ENCODE results near the gene VWA5B1.

Gene VWA5B1

GRCh38 chr1:20290624-20291597 lies at the start of gene VWA5B1:
TSS of gene VWA5B1 (plus strand) at chr1:20290875. CDS start at chr1:20310602, 19,727 bp downstream.
- TF ChIP-seq CTCF (IDR thresholded peaks at IDR 0.05; ENCODE audit: extremely low read depth, insufficient read depth, missing control alignments) = no peak
- no peak for DNase-seq (ENCODE audit: low spot score)
- in situ Hi-C loops (cut with MboI; ENCODE audit: low pct_unique_long_range_greater_than_20kb, low sequenced_read_pairs, unreplicated experiment) = no loop called here

- TF ChIP-seq CTCF (IDR thresholded peaks at IDR 0.05; ENCODE audit: extremely low read depth, insufficient read depth, missing control alignments) = peak; percentile 1
- no peak for DNase-seq (ENCODE audit: low spot score)
- in situ Hi-C loops (cut with MboI; ENCODE audit: low pct_unique_long_range_greater_than_20kb, low sequenced_read_pairs, unreplicated experiment) = no loop called here
Measured at GRCh38 chr1:20242890-20243479, 47.7 kb upstream of the VWA5B1 start.

GRCh38 chr1:20248971-20249612 lies 41.6 kb upstream of the VWA5B1 start:
- in situ Hi-C loops (cut with MboI; ENCODE audit: low pct_unique_long_range_greater_than_20kb, low sequenced_read_pairs, unreplicated experiment) = no loop called here
- no peak for TF ChIP-seq CTCF (IDR thresholded peaks at IDR 0.05; ENCODE audit: extremely low read depth, insufficient read depth, missing control alignments)
- DNase-seq (ENCODE audit: low spot score) = no peak

GRCh38 chr1:20250340-20250989 lies 40.2 kb upstream of the VWA5B1 start:
- no peak for TF ChIP-seq CTCF (IDR thresholded peaks at IDR 0.05; ENCODE audit: extremely low read depth, insufficient read depth, missing control alignments)
- in situ Hi-C loops (cut with MboI; ENCODE audit: low pct_unique_long_range_greater_than_20kb, low sequenced_read_pairs, unreplicated experiment) = no loop called here

GRCh38 chr1:20252587-20252986 lies 38.1 kb upstream of the VWA5B1 start:
- in situ Hi-C loops (cut with MboI; ENCODE audit: low pct_unique_long_range_greater_than_20kb, low sequenced_read_pairs, unreplicated experiment) = no loop called here
- TF ChIP-seq CTCF (IDR thresholded peaks at IDR 0.05; ENCODE audit: extremely low read depth, insufficient read depth, missing control alignments) = no peak
- DNase-seq (ENCODE audit: low spot score) = no peak

More at GRCh38 chr1:20250340-20250989, 40.2 kb upstream of the VWA5B1 start:
- no peak for DNase-seq (ENCODE audit: low spot score)

GRCh38 chr1:20255666-20256065 lies 35.0 kb upstream of the VWA5B1 start:
- in situ Hi-C loops (cut with MboI; ENCODE audit: low pct_unique_long_range_greater_than_20kb, low sequenced_read_pairs, unreplicated experiment) = no loop called here
- no peak for DNase-seq (ENCODE audit: low spot score)
- no peak for TF ChIP-seq CTCF (IDR thresholded peaks at IDR 0.05; ENCODE audit: extremely low read depth, insufficient read depth, missing control alignments)
